H1 (cell line): ENCODE data around the gene KHDC4. TPM values are rescaled to one million over a fixed set of nuclear protein-coding genes. Genes with fewer than 3 reads are reported as not detected.

Experiments
- CTCF ChIA-PET: fragments of 300-600 bp; sonication (Branson Sonifier 250); formaldehyde crosslinking; loops from one replicate; lab custom pipeline; 2021; ENCODE audit not compliant: partially characterized antibody; lab: Charles Lee
- POLR2A ChIA-PET: fragments of 300-600 bp; sonication (Branson Sonifier 250); formaldehyde crosslinking; loops from one replicate; lab custom pipeline; 2021; ENCODE audit warnings: inconsistent platforms; ENCODE audit not compliant: partially characterized antibody; lab: Charles Lee
- DNase-seq, 2 experiments: peaks; one replicate each; pipeline versions ENCODE4 v3.0.0 to v3.0.0-alpha.2; 2010 to 2022; ENCODE audit warnings: low spot score in 2 of 2, low read depth in 1 of 2, mixed read lengths in 1 of 2
- FAIRE-seq: peaks from 2 replicates; lab custom pipeline; 2011; peaks lifted over from hg19 to GRCh38; lab: Jason Lieb, UNC
- H2AFZ ChIP-seq: 2 replicates; pipeline ENCODE4 v1.8.1; 2012; ENCODE audit warnings: low read length, inconsistent platforms
- H2AK5ac ChIP-seq: 2 replicates; pipeline ENCODE4 v1.6.1; 2013; ENCODE audit warnings: low read depth, low read length
- H2BK120ac ChIP-seq: replicated peaks from 2 replicates; pipeline ENCODE3; 2013; ENCODE audit warnings: low read depth, low read length, inconsistent platforms
- H2BK12ac ChIP-seq: 2 replicates; pipeline ENCODE4 v1.6.1; 2013; ENCODE audit warnings: low read depth, low read length
- H2BK15ac ChIP-seq: 2 replicates; pipeline ENCODE4 v1.6.1; 2013; ENCODE audit warnings: low read length
- H2BK20ac ChIP-seq: 2 replicates; pipeline ENCODE4 v1.6.1; 2013; ENCODE audit warnings: low read length
- H2BK5ac ChIP-seq: 2 replicates; pipeline ENCODE4 v1.6.1; 2013; ENCODE audit warnings: low read depth, low read length
- H3K14ac ChIP-seq: 2 replicates; pipeline ENCODE4 v1.6.1; 2013; ENCODE audit warnings: inconsistent platforms; ENCODE audit not compliant: insufficient read length
- H3K18ac ChIP-seq: 2 replicates; pipeline ENCODE4 v1.6.1; 2013; ENCODE audit warnings: low read length; ENCODE audit errors: extremely low read depth
- H3K23ac ChIP-seq: 2 replicates; pipeline ENCODE4 v1.6.1; 2013; ENCODE audit warnings: inconsistent platforms; ENCODE audit not compliant: insufficient read length
- H3K23me2 ChIP-seq: 2 replicates; pipeline ENCODE4 v1.6.1; 2013; ENCODE audit warnings: low read depth, low read length
- H3K27ac ChIP-seq: 2 replicates; pipeline ENCODE4 v1.6.1; 2011; ENCODE audit warnings: low read depth, low read length, inconsistent platforms
- H3K27me3 ChIP-seq, 4 experiments: replicated peaks in 1 of 4; 1 replicate in 1 of 4; 2 replicates in 3 of 4; pipeline versions ENCODE4 v1.6.1 to v1.8.1; 2011 to 2013; ENCODE audit warnings: low read length in 3 of 4, mild to moderate bottlenecking in 3 of 4, inconsistent platforms in 2 of 4, mixed read lengths in 2 of 4, moderate library complexity in 1 of 4; ENCODE audit not compliant: control insufficient read depth in 3 of 4, insufficient read depth in 3 of 4; ENCODE audit errors: extremely low read depth in 1 of 4
- H3K36me3 ChIP-seq, 4 experiments: 2 replicates each; pipeline versions ENCODE4 v1.6.1 to v1.8.1; 2011 to 2013; ENCODE audit warnings: mild to moderate bottlenecking in 4 of 4, low read length in 3 of 4, moderate library complexity in 2 of 4, control low read depth in 1 of 4, inconsistent platforms in 1 of 4; ENCODE audit not compliant: insufficient read depth in 4 of 4, control insufficient read depth in 2 of 4
- H3K4ac ChIP-seq: replicated peaks from 2 replicates; pipeline ENCODE3; 2013; ENCODE audit warnings: low read length, low read depth, mixed read lengths, inconsistent platforms; ENCODE audit not compliant: insufficient read length
- H3K4me1 ChIP-seq, 4 experiments: replicated peaks in 1 of 4; 1 replicate in 1 of 4; 2 replicates in 3 of 4; pipeline versions ENCODE4 v1.6.1 to v1.8.1; 2011 to 2013; ENCODE audit warnings: low read length in 3 of 4, inconsistent platforms in 2 of 4, mixed read lengths in 1 of 4; ENCODE audit not compliant: insufficient read depth in 4 of 4, control insufficient read depth in 3 of 4
- H3K4me2 ChIP-seq, 2 experiments: 2 replicates each; pipeline versions ENCODE4 v1.6.1 to v1.8.1; 2011 to 2013; ENCODE audit warnings: low read depth in 2 of 2, low read length in 2 of 2, control low read depth in 1 of 2, inconsistent platforms in 1 of 2, mild to moderate bottlenecking in 1 of 2; ENCODE audit not compliant: insufficient read depth in 1 of 2
- H3K4me3 ChIP-seq, 4 experiments: fragments of 200-600, 300-600 bp in 1 of 4; sonication (generic), shearing (Covaris generic), sonication (Bioruptor Twin) in 1 of 4; 2 replicates each; pipeline versions ENCODE4 v1.5.1 to v1.8.1; 2011 to 2016; ENCODE audit warnings: low read length in 4 of 4, low read depth in 3 of 4, control low read depth in 2 of 4, inconsistent platforms in 2 of 4, mild to moderate bottlenecking in 2 of 4, mixed read lengths in 1 of 4, moderate library complexity in 1 of 4; ENCODE audit not compliant: insufficient read depth in 2 of 4; ENCODE audit errors: extremely low read depth in 1 of 4
- H3K56ac ChIP-seq: replicated peaks from 2 replicates; pipeline ENCODE3; 2013; ENCODE audit warnings: low read depth, mild to moderate bottlenecking, mixed read lengths, low read length, inconsistent platforms; ENCODE audit not compliant: insufficient read length
- H3K79me1 ChIP-seq: 2 replicates; pipeline ENCODE4 v1.6.1; 2013; ENCODE audit warnings: low read depth, low read length, control low read depth
- H3K79me2 ChIP-seq, 2 experiments: 2 replicates each; pipeline versions ENCODE4 v1.6.1 to v1.8.1; 2012 to 2013; ENCODE audit warnings: low read length in 2 of 2, mild to moderate bottlenecking in 2 of 2, inconsistent platforms in 1 of 2; ENCODE audit not compliant: insufficient read depth in 2 of 2, control insufficient read depth in 1 of 2
- H3K9ac ChIP-seq, 4 experiments: replicated peaks in 1 of 4; 1 replicate in 1 of 4; 2 replicates in 3 of 4; pipeline versions ENCODE4 v1.6.1 to v1.8.1; 2011 to 2013; ENCODE audit warnings: low read depth in 3 of 4, low read length in 3 of 4, control low read depth in 2 of 4, mild to moderate bottlenecking in 2 of 4, moderate library complexity in 2 of 4, inconsistent platforms in 1 of 4; ENCODE audit errors: extremely low read depth in 1 of 4
- H3K9me3 ChIP-seq, 2 experiments: 2 replicates each; pipeline versions ENCODE4 v1.6.1 to v1.8.1; 2012 to 2013; ENCODE audit warnings: mild to moderate bottlenecking in 2 of 2, moderate library complexity in 2 of 2, control low read depth in 1 of 2, inconsistent platforms in 1 of 2, low read depth in 1 of 2, low read length in 1 of 2, mixed read lengths in 1 of 2; ENCODE audit not compliant: insufficient read depth in 2 of 2
- H4K20me1 ChIP-seq, 2 experiments: replicated peaks in 1 of 2; 2 replicates each; pipeline versions ENCODE3 to v1.8.1; 2011 to 2013; ENCODE audit warnings: inconsistent platforms in 2 of 2, low read length in 2 of 2, mild to moderate bottlenecking in 1 of 2; ENCODE audit not compliant: insufficient read depth in 2 of 2, control insufficient read depth in 1 of 2
- H4K5ac ChIP-seq: 2 replicates; pipeline ENCODE4 v1.6.1; 2013; ENCODE audit warnings: low read length, low read depth, mixed read lengths, inconsistent platforms; ENCODE audit not compliant: insufficient read length
- H4K8ac ChIP-seq: 2 replicates; pipeline ENCODE4 v1.8.0; 2013; ENCODE audit warnings: mild to moderate bottlenecking, moderate library complexity, low read length, inconsistent platforms; ENCODE audit not compliant: insufficient read depth; ENCODE audit errors: extremely low read depth
- H4K91ac ChIP-seq: replicated peaks from 2 replicates; pipeline ENCODE3; 2013; ENCODE audit warnings: low read length, mixed read lengths, inconsistent platforms; ENCODE audit not compliant: insufficient read length
- EGR1 ChIP-seq: IDR thresholded peaks from 2 replicates; pipeline ENCODE4 v1.6.1; 2011; ENCODE audit warnings: low read depth, low read length, borderline replicate concordance
- EZH2 ChIP-seq: fragments of 200-600 bp; sonication (generic); IDR thresholded peaks from 2 replicates; pipeline ENCODE4 v1.7.1; 2012; ENCODE audit warnings: low read depth, mild to moderate bottlenecking, moderate library complexity, low read length, inconsistent platforms; ENCODE audit not compliant: severe bottlenecking
- GTF2F1 ChIP-seq: IDR thresholded peaks from 2 replicates; pipeline ENCODE4 v1.6.1; 2012; ENCODE audit warnings: low read depth, low read length, improper control_type of control experiment, borderline replicate concordance
- POLR2A ChIP-seq, 2 experiments: IDR thresholded peaks; 1 replicate in 1 of 2; 2 replicates in 1 of 2; pipeline ENCODE4 v1.6.1; 2011; ENCODE audit warnings: low read depth in 2 of 2, low read length in 2 of 2, mild to moderate bottlenecking in 2 of 2; ENCODE audit errors: control extremely low read depth in 1 of 2
- RXRA ChIP-seq: IDR thresholded peaks from 2 replicates; pipeline ENCODE4 v1.6.1; 2011; ENCODE audit warnings: low read depth, mild to moderate bottlenecking, low read length, moderate library complexity; ENCODE audit not compliant: insufficient read depth
- SIN3A ChIP-seq, 2 experiments: IDR thresholded peaks in 1 of 2; conservative IDR thresholded peaks in 1 of 2; 2 replicates each; pipeline ENCODE4 v1.6.1; 2011 to 2012; ENCODE audit warnings: low read length in 2 of 2, improper control_type of control experiment in 1 of 2, low read depth in 1 of 2, mild to moderate bottlenecking in 1 of 2
- TAF1 ChIP-seq: IDR thresholded peaks from 2 replicates; pipeline ENCODE4 v1.6.1; 2011; ENCODE audit warnings: mild to moderate bottlenecking, low read depth, low read length
- TEAD4 ChIP-seq: IDR thresholded peaks from 2 replicates; pipeline ENCODE4 v1.6.1; 2012; ENCODE audit warnings: low read depth, low read length, inconsistent platforms, mixed read lengths
- WGBS, 2 experiments: shearing (Covaris generic) in 1 of 2; methylation state at CpG; one replicate each; pipeline versions ENCODE4 v1.1.6 to v1.1.7; 2013 to 2015; ENCODE audit warnings: low lambda C conversion rate in 2 of 2, mixed read lengths in 2 of 2, inconsistent platforms in 1 of 2, low coverage in 1 of 2, missing lambda C conversion rate in 1 of 2; ENCODE audit not compliant: insufficient replicate concordance in 2 of 2, insufficient coverage in 1 of 2, insufficient read length in 1 of 2; ENCODE audit errors: extremely low coverage in 1 of 2, missing lambda C conversion rate in 1 of 2; 5-methylcytosine and 5-hydroxymethylcytosine counted together
- polyA plus RNA-seq, 7 experiments: library from polyadenylated mRNA; depleted of rRNA in 3 of 7; stranded (reverse) in 5 of 7; unstranded in 2 of 7; fragments of >200 nt in 5 of 7; fragments of 200-250 nt in 2 of 7; gene quantifications; 1 replicate in 5 of 7; 2 replicates in 1 of 7; 4 replicates in 1 of 7; pipeline versions ENCODE4 v1.2.1 to v1.2.3, GENCODE V29; 2011 to 2013; ENCODE audit warnings: missing spikeins in 2 of 7, mixed read lengths in 2 of 7
- total RNA-seq: library from RNA; stranded (reverse); fragmentation: NEBNext Ultra II Directional; extraction: Animal tissue kit (Norgen Biotek cat#: 25700); gene quantifications from 2 replicates; pipeline ENCODE4 v1.2.1, GENCODE V29; 2021

Gene KHDC4
- total and polyA plus RNA-seq, 2 of the 8 experiments (the other 6 are each of a cell fraction or from before 2014, with no cell fraction given) = 56.6 to 81.1 TPM

DNA sequence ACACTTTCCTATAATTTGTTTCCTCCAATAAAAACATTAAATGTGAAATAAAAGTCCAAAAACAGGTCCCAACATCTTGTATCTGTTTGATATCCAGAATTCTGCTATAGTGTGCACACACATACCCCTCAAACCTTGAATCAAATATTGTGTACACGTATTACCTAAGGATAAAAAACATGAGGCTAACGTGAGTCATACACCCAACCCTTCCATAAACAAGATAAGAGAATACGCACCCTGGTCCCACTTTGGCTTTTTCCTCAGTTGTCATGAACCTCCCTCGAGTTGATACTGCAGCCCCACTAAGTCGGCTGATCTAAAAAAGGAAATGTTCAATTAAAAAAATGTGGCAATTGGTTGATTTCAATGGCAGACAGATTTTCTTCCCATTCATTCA is 5.2 kb downstream of the KHDC4 start:
- Histone ChIP-seq H3K23ac (no peak overlapping the region), H4K20me1 (peaks cover 0 to 18% of the 10 kb centered on the region in 2 experiments), H3K56ac (no peak overlapping the region), H2AFZ (no peak overlapping the region), H3K9me3 (no peaks in the 10 kb centered on the region), H4K5ac (no peak overlapping the region), H3K4me2 (no peak overlapping the region), H3K4ac (no peak overlapping the region), H3K36me3 (peaks cover 45 to 92% (median 71%) of the 10 kb centered on the region in 4 experiments), H2BK12ac (no peak overlapping the region), H3K79me1 (peaks cover 2% of the 10 kb centered on the region; the same call in 1 of the 2 replicates), H3K27me3 (no peaks in the 10 kb centered on the region), H2BK20ac (no peak overlapping the region), H4K91ac (no peak overlapping the region), H3K18ac (no peak overlapping the region), H2BK5ac (no peak overlapping the region), H3K4me3 (no peak overlapping the region), H3K79me2 (peaks cover 10 to 49% of the 10 kb centered on the region in 2 experiments), H4K8ac (no peak overlapping the region), H3K4me1 (peaks cover 0 to 2% (median 1%) of the 10 kb centered on the region in 4 experiments; a peak in 4 of 7 replicates), H3K9ac (no peak overlapping the region), H3K23me2 (peaks cover 2% of the 10 kb centered on the region; the same call in 1 of the 2 replicates), H2AK5ac (no peak overlapping the region), H3K14ac (no peak overlapping the region), H2BK15ac (no peak overlapping the region), H3K27ac (no peak overlapping the region), H2BK120ac (no peak overlapping the region)
- no peak for TF ChIP-seq TEAD4
- TF ChIP-seq TAF1 = no peak
- TF ChIP-seq SIN3A (conservative IDR thresholded peaks at IDR 0.05 in 1 of 2, IDR thresholded peaks at IDR 0.05 in 1 of 2; ENCODE audit: low read depth in 1 of 2, low read length in 2 of 2) = no peak
- TF ChIP-seq RXRA = no peak
- no peak for TF ChIP-seq EZH2
- TF ChIP-seq EGR1 = no peak
- no peak for TF ChIP-seq GTF2F1
- TF ChIP-seq POLR2A (IDR thresholded peaks at IDR 0.05; ENCODE audit: control extremely low read depth in 1 of 2, low read depth in 2 of 2, low read length in 2 of 2) = no peak
- ChIA-PET POLR2A (interaction anchor here (6.7 to 9.2 kb wide), 2 partner anchors 10 to 14 kb away, joined by 60 to 109 read pairs; no protein-coding TSS in a partner anchor), CTCF (interaction anchor here (0.8 to 1.3 kb wide), 2 partner anchors 9 to 17 kb away, joined by 4 read pairs; no protein-coding TSS in a partner anchor)
- WGBS, 2 experiments = 91% methylated on average over 5 of the region's 5 CpGs; no CpG with 5 or more reads in 1 of the 2 experiments
- FAIRE-seq (no peak), DNase-seq (no peak)
